ENCODE results near the gene PDZD2.
"Not testable (repeated sequence)": the region's sequence is repeated elsewhere in the genome, so short reads cannot be mapped to it uniquely, and the experiment has no call there.

The PDZD2 gene

GRCh38 chr5:31639481-31640411 lies 815 bp downstream of the PDZD2 start:
- no peak for DNase-seq

DNA sequence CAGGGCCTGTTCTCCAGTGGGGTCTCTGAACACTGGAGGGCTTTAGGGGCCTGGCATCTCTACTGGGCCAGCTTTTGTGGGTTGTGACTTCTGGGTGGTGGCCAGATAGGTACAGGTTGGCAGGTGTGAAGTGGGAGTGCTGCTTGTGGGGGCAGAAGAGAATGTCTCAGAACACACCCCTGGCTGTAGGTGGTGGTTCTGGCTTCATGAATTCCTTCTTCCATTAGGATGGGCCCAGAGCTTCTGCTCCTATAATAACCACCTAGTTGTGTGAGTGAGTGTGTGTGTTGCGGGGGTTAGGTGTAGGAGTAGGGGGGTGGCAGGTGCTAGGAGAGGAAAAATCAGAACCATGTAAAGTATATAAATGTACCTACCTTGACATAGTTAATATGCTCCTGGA lies 1.6 kb downstream of the PDZD2 start:
- DNase-seq = no peak

DNA sequence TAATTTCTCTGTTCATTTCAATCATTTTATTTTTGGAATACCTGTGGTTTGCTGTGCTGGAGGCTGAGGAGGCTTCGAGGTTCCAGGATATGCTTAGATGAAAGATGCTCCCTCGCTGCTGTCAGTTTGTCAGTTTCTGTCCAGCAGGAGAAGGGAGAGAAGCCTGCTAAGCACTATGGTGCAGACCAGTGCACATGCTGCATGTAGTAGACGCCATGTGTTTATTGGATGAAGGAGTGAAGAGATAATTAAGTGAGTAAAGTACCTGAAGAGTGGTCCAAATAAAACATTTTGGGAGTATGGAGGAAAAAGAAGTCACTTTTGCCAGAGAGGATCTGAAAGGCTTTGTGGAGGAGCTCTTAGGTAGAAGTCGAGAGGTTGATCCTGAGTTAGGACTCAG lies 2.1 kb downstream of the PDZD2 start:
- DNase-seq = no peak

GRCh38 chr5:31641575-31641974 lies 2.6 kb downstream of the PDZD2 start:
- no peak for DNase-seq

- DNase-seq = no peak
Observed at GRCh38 chr5:31645420-31646081, 6.6 kb downstream of the PDZD2 start.

- DNase-seq = no peak
Observed at GRCh38 chr5:31648326-31648725, 9.4 kb downstream of the PDZD2 start.

- no peak for DNase-seq
Observed at GRCh38 chr5:31651241-31651640, 12.3 kb downstream of the PDZD2 start.

DNA sequence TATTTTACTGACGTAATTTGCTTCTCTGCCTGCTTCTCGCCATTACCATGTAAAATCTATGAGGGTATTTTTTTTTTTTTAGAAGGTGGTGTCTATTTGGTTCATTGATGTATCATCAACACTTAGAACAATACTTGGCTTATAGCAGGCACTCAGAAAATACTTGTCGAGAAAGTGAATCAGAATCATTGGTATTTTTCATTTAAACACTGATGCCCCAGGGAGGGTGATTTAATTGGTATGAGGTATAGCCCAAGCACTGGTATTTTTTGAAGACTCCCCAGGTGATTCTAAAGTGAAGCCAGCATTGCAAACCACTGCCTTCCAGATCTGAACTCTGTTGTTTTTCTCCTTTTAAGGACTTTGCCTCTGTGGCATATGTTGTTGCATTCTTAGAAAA lies 16.6 kb downstream of the PDZD2 start:
- no peak for DNase-seq

DNA sequence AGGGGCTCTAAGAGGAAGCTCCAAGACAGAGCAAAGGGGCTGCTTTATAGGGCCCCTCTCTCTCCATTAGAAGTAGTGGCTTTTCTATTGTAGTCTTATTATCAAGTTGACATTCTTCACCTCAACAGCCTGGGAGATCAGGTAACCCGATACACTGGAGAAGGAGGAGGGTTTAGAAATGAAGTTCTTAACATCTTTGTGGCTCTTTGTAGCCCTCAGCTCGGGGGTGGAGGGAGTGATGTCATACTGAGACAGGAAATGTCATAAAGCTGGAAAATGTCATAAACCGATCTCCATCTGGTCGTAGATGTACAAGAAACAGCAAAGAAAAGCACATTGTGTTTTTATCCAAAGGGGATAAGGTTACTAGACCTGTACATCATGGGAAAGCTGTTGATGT lies 17.9 kb downstream of the PDZD2 start:
- no peak for DNase-seq

GRCh38 chr5:31657315-31657979 lies 18.5 kb downstream of the PDZD2 start:
- DNase-seq = no peak

DNA sequence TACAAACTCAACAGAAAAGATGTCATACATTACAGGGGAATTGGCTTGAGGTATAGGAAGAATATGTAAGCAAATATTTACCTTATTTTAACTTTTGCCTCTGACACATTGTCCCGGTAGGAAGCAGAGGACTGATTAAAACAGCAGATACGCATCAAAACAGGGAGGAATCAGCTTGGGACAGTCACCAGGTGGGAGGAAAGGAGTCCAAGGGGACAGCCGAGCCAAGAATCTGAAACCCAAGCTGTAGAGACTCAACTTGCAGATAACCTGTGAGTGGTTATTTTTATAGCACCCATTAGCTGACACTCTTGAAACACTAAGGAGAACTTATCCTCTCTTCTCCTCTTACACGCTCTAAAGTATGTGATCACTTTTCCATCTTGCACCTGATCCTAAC lies 22.3 kb downstream of the PDZD2 start:
- no peak for DNase-seq

DNA sequence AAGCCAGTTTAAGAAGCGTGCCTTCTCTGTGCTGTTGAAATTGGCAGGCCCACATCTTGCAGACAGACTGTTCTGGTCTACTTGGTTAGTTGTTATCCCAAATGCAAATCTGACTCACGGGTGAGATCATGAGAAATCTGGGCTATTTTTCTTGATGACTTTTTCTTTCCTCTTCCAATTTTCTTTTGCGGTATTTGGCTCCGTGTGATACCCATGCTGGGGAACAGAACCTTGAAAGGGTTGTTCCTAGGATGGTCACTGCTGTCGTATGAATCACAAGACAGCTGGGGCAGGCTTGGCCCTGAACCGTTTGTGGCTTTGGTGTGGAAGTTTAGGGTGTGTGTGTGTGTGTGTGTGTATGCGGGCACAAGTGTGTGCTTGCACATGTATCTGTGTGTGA lies 24.6 kb downstream of the PDZD2 start:
- DNase-seq = no peak

DNA sequence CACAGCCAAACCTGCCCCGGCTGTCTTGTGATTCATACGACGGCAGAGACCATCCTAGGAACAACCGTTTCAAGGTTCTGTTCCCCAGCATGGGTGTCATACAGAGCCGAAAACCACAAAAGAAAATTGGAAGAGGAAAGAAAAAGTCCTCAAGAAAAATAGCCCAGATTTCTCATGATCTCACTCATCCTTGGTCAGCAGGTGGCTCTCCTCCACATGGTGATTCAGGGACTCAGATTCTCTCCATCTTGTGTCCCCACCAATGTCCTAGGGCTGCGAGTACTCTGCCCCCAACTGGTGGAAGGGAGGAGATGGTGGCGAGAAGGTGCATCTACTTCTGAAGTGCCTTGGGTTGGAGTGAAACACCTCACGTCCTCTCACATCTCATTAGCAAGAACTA lies 25.6 kb downstream of the PDZD2 start:
- peak; percentile 37 for DNase-seq

DNA sequence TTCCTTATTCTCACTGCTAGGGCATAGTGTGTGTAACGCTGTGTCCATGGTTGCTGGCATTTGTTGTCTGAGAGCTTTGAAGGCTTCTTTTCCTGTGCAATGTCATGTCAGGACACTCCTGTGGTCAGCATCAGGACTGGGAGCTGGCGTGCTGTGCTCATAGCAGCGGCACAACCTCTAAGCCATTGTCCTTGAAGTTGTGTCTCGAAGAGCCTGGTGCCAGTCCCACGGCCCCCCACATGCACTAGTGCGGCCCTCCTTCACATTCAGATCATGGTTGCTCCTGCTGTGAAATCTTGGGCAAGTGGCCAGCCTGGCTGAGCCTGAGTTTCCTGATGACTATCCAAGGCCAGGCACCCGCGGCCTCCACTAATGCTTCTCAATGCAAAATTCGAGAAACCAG lies 32.4 kb downstream of the PDZD2 start:
- DNase-seq = no peak

- DNase-seq = no peak
Observed at GRCh38 chr5:31674371-31674951, 35.5 kb downstream of the PDZD2 start.

DNA sequence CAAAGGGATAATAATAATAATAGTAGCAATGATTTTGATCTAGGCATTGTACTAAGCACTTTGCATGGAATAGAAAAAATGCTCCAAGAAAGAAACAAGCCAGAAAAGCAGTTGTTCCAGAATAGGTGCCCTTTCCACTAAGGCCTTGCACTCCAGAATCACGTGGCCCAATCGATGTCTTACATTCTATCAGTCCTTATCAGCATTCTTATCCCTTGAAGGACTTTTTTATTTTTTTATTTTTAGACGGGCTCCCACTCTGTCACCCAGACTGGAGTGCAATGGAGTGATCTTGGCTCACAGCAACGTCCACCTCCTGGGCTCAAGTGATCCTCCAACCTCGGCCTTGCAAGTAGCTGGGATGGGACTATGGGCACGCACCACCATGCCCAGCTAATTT lies 36.5 kb downstream of the PDZD2 start:
- no peak for DNase-seq

GRCh38 chr5:31678180-31678579 lies 39.2 kb downstream of the PDZD2 start:
- no peak for DNase-seq

GRCh38 chr5:31680528-31680927 lies 41.6 kb downstream of the PDZD2 start:
- DNase-seq = no peak

- DNase-seq = no peak
Observed at GRCh38 chr5:31682025-31682424, 43.1 kb downstream of the PDZD2 start.

DNA sequence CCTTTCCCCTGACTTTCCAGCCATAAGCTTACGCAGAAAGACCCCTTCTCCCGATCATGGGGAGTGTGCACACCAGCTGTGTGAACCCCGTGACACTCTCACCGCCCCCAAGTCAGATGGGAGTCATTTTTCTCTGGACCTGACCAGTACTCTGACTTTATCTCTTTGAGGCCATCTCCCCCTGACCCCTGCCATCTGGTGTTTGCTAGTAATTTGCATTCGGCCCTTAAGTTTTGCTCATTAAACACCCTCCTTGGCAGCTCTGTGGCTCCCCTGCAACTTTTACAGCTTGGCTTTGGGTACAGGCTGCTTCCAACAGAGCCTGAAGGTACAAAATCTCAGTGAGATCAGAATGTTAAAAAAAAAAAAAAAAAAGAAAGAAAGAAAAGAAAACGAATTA lies 43.9 kb downstream of the PDZD2 start:
- no peak for DNase-seq

DNA sequence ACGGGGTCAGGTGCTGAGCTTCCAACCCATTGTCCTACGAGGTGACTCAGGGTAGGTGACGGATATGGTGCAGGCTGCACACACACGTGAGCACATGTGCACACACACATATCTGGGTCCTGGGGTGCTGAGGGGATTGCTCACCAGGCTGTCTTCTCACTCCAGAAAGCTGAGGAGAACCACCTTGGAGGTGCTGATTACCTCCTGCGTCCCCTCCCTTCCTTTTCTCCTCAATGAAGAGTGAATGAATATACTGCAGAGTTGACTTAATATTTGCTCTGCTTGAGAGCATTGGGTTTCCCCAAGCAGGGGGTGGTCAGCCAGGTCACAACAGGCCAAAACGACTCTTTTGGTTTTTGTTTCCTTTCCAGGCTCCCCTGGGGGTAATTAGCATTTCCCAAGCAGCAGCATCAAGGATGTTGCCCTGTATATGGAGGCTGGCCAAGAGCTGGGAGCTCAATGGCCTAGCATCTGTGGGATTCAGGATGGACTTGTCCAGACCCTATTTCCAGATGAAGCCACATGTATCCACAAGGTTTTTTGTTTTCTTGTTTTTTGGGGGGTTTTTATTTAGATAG lies 49.7 kb downstream of the PDZD2 start:
- DNase-seq = no peak

DNA sequence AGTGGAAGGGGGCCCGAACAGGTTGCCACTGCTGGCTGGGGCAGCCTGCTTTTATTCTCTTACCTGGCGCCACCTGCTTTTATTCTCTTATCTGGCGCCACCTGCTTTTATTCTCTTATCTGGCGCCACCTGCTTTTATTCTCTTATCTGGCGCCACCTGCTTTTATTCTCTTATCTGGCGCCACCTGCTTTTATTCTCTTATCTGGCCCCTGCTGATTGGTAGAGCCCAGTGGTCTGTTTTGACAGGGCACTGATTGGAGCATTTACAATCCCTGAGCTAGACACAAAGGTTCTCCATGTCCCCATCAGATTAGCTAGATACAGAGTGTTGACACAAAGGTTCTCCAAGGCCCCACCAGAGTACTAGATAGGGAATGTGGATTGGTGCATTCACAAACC lies 52.5 kb downstream of the PDZD2 start:
- DNase-seq = not testable (repeated sequence)

DNA sequence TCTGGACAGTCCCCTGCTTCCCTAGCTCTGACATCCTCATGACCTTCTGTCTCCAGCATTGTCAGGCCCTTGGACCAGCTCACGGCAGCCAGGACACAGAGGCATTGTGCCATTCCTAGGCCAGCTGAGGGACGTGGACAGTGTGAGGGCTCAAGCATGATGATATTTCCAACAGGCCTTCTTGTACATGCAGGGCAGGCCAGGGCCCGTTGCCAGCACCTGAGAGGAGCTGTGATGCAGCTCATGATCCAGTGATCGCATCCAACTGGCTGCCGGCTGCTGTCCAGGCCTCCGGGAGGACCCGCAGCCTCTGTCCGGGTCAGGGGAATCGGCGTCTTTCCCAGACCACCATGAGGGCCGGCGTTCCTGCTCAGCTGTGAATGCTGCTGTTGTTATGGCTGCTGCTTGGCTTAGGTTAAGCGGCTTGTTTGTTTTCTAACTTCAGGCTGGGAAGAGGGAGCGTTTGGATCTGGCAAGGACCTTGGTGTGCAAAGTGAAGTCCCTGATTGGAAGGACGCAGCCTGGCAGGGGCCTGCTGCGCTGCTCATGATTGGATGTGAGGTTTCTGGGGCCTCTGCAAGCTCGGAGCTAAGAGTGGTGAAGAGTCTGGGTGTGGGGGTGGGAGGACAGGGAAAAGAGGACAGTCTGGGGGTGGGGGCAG lies 53.8 kb downstream of the PDZD2 start:
- no peak for DNase-seq
